Stimulated activated CD4-positive, alpha-beta T cell treated with anti-CD3 and anti-CD28 coated beads, Interleukin-4, amount 100 ng/mL, for 4 hours (primary cell): ENCODE data around the gene PRSS53.
"Not testable (repeated sequence)": the region's sequence is repeated elsewhere in the genome, so short reads cannot be mapped to it uniquely, and the experiment has no call there.

Source experiments
- DNase-seq, 2 experiments: peaks; one replicate each; pipeline ENCODE4 v3.0.0-alpha.2; 2020

The PRSS53 gene

GRCh38 chr16:31088459-31089183, at the start of gene PRSS53:
Gene PRSS53, minus strand, starts transcription at chr16:31088943. Its CDS starts 134 bp downstream, at chr16:31088809.
- no peak for DNase-seq

DNA sequence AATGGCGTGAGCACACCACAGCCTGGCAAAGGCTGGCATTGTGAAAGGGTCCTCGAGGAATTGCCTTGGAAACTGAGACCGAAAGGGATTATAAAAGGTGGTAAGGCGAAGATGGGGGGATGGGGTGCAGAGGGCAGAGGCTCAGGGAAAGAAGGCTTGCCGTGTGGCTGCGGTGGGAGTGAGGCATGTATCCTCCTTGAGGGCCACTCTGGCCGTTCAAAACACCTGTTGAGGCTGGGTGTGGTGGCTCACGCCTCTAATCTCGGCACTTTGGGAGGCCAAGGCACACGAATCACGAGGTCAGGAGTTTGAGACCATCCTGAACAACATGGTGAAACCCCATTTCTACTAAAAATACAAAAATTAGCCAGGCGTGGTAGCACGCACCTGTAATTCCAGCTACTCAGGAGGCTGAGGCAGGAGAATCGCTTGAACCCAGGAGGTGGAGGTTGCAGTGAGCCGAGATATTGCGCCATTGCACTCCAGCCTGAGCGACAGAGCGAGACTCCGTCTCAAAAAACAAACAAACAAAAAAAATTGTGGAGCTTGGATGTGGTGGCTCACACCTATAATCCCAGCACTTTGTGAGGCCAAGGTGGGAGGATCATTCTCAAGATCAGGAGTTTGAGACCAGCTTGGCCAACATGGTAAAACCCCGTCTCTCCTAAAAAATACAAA, 48.2 kb upstream of the PRSS53 start:
- not testable (repeated sequence) for DNase-seq

- DNase-seq = no peak
These were observed 47.5 kb upstream of the PRSS53 start for GRCh38 chr16:31136287-31136662.

GRCh38 chr16:31135535-31136286, 47.0 kb upstream of the PRSS53 start, which contains the start of gene PRSS8:
Gene PRSS8, minus strand, starts transcription at chr16:31135727. Its CDS starts 229 bp downstream, at chr16:31135498.
- DNase-seq = no peak

DNA sequence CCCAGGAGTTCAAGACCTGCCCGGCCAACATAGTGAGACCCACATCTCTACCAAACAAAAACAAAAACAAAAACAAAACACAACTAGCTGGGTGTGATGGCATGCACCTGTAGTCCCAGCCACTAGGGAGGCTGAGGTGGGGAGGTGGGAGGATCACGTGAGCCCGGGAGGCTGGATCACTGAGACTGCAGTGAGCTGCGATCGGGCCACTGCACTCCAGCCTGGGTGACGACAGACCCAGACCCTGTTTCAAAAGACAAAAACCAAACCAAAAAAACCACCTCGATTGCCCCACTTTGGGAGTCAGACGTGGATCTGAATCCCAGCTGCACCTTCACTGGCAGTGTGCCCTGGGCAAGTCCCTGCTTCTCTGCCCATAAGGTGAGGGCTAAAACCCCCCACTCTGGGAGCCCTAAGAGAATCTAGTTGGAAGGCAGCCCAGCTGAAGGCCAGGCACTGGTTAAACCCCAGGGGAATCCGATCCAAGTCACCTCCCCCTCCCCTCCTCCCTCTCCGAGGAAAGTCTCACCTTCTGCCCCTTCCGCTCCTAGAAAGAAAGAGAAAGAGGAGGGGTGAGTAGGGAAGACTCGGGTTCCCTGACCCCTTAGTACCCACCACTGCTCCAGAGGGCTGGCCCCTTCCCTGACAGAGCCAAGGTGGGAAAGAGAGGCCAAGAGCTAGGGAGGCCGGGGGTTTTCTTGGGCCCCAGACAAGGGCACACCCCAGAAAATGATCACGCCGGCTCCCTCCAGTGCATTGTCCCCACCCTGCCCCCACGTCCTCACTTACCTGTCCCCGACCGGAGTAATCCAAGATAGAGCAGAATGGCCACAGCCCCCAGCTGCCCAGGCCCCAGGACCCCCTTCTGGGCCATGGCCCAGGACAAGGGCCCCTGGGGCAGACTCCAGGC, 46.1 kb upstream of the PRSS53 start:
- no peak for DNase-seq

DNA sequence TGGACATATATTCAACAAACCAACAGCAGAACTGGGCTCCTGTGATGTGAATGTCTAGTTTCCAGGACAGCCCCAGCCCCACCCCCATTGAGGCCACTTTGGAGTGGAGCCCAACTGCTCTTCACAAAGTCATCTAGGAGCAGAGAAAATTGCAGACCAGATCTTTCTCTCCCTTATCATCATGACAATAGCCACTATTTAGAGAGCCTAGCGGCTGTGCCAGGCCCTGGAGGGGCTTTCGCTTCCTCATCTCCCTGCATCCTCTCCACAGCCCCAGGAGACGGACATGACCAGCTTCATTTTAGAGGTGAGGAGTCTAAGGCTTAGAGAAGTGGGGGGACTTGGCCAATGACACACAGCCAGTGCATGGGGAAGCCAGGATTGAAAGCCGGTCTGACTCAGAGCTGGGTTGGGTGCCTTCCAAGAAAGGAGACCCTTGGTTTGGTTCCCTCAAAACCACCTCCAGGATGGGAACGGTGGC, 45.4 kb upstream of the PRSS53 start:
- no peak for DNase-seq

- no peak for DNase-seq
These were observed 44.3 kb upstream of the PRSS53 start for GRCh38 chr16:31133046-31133501.

DNA sequence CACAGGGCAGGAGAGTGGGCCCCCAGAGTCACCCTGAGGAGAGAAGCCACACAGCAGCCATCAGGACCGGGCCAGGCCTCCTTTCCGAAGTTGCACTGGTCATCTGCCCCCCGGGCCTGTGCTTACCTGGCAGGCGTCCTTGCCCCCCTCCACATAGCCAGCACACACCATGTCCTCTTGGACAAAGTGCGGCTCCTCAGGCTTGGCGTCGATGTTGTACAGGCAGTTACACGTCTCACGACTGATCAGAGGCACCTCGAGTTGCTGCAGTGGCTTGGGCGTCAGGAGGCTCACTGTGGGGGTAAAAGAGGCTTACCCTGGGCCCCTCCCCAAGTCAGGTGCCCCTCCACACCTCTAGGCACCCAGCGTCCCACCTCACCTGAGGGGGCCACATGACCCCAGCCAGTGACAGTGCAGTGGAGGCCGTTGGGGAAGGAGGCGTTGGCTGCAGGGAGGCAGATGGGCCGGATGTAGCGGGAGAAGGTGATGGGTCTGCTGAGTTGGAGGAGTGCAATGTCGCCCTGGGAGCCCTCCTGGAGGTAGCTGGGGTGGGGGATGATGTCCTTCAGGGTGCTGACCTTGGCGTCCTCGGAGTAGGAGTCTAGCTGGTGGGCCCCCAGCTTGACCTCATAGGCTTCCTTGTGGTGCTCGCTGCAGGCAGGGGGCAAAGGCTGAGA, 43.7 kb upstream of the PRSS53 start:
- no peak for DNase-seq

- no peak for DNase-seq
These were observed 43.1 kb upstream of the PRSS53 start for GRCh38 chr16:31131841-31132271.

GRCh38 chr16:31131416-31131815, 42.7 kb upstream of the PRSS53 start:
- no peak for DNase-seq

- no peak for DNase-seq
These were observed 42.2 kb upstream of the PRSS53 start for GRCh38 chr16:31130899-31131298.

DNA sequence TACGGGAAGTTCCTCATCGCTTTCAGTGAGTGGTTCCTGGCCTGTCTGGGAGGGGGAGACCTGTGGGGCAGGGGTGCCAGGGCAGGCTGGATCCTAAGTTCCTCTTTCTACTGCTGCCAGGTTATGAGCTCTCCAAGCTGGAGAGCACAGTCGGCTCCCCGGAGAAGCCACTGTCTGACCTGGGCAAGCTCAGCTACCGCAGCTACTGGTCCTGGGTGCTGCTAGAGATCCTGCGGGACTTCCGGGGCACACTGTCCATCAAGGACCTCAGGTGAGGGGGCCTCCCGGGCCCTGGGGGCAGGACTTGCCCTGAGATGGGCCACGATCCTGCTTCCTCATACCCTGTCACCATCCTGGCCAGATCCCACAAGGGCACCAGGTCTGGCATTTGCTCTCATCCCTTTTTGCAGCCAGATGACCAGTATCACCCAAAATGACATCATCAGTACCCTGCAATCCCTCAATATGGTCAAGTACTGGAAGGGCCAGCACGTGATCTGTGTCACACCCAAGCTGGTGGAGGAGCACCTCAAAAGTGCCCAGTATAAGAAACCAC, 41.7 kb upstream of the PRSS53 start:
- DNase-seq = no peak

GRCh38 chr16:31129568-31130335, 41.0 kb upstream of the PRSS53 start:
- no peak for DNase-seq

DNA sequence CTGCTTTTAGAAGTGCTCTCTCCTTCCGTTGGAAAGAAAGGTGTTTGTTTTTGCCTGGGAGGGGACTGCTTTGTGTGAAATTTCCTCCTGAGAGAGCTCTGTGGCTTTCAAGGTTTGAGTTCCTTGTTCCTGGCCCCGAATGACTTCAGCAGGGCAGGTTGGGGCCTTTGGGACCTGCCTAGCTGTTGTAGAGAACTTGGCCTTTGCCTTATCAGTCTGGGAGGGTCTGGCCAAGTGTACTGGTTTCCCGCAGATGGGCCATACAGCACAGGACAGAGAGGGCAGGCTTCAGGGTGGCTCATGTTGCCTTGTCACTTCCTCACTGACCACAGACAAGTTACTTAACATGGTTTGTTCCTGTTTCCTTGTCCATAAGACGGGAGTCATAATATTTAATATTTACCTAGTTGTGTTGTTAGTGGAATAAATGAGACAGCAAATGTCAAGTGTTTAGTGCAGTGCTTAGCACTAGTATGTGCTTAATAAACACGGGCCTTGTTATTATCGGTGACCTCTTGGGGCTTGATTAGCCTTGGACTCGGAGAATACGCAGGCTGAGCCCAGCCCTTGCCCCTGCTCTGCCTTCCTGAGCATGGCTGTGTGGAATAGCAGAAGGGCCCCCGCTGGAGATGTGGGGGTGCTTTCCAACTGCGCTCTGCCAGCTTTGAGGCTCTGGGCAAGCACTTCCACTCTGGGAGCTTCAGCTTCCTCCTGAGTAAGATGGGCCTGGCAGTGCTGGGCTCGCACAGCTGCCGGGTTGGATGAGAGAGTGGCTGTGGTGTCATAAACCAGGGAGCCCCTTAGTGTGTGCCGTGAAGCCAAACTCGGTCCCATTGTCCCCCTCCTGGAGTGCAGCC, 40.2 kb upstream of the PRSS53 start:
- no peak for DNase-seq

DNA sequence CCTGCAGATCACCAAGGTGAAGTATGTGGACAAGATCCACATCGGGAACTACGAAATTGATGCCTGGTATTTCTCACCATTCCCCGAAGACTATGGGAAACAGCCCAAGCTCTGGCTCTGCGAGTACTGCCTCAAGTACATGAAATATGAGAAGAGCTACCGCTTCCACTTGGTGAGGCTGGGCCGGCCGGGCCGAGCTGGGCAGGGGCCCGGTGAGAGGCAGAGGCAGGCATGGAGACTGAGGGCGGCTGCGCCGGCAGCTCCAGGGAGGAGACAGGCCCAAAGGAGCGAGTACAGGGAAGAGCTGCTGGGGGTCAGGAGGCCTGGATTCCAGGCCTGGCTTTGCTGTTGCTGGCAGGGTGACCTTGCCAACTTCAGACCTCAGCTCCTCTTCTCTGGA, 38.4 kb upstream of the PRSS53 start:
- DNase-seq = no peak

DNA sequence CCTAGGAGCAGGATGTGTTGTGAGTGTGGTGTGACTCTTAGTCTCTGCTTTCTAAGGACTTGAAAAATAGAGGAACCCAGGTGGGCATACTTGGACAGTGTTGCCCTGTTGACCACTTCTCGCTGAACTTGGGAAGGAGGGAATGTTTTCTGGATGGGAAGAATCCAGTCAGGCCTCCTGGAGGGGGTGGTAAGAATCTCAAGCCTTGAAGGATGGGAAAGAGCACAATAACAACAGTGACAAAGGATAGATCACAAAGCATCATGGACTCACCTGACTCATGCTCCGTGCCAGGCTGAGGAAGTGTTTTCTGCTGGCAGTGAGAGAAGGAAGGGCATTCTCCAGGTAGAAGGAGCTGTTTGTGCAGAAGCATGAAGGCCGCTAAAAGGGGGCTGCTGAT, 37.1 kb upstream of the PRSS53 start:
- DNase-seq = no peak

- no peak for DNase-seq
These were observed 31.4 kb upstream of the PRSS53 start for GRCh38 chr16:31120129-31120528.

DNA sequence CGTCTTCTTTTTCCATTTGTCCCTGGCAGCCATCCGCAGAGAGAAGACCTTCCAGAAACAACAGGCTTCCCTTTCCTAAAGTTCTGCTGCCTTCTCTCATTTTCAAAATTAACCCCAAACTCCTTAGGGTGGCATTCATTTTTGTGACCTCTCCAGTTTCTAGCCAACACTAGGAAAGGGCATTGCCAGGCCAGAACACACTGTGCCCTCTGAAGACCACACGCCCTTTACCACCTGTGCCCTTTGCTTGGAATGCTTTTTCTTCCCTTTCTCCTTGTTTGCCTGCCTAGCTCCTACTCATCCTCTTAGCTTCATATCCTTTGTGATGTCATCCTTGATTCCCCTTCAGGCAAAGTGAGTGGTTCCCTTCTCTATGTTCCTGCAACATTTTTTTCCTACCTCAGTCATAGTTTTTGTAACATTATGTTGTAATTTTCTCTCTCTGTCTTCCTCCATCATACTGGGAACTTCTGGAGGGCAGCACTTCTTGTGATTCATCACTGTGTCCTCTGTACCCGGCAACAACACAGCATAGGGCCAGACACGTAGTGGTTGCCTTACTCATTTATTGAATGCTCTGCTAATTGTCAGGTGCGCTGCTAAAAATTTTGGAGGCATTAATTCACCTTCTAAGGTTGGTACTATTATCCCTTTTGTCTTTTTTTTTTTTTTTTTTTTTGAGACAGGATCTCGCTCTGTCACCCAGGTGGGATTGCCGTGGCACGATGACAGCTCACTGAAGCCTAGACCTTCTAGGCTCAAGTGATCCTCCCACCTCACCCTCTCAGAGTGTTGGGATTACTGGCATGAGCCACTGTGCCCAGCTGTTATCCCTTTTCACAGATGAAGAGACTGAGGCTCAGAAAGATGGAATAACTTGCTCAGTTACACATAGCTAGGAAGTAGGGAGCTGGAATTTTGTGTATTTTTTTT, 29.7 kb upstream of the PRSS53 start:
- DNase-seq = no peak
